Sigmoid colon (tissue), 4 donors: ENCODE data around the gene BACE1-AS.

Experiments
- CTCF ChIP-seq, 4 experiments: fragments of 450-650 bp in 3 of 4; fragments of 200-600 bp in 1 of 4; IDR thresholded peaks; one replicate each; pipeline ENCODE4 v1.5.1; 2016 to 2019; ENCODE audit warnings: antibody characterized with exemption in 4 of 4, mild to moderate bottlenecking in 3 of 4, moderate library complexity in 2 of 4
- EP300 ChIP-seq, 4 donors: sonication (generic); formaldehyde crosslinking; IDR thresholded peaks; one replicate each; pipeline ENCODE4 v1.6.1; 2017; ENCODE audit warnings: antibody characterized with exemption in 4 of 4
- POLR2A ChIP-seq, 2 donors: fragments of 450-650 bp; IDR thresholded peaks; one replicate each; pipeline ENCODE4 v1.6.1; 2016; ENCODE audit warnings: antibody characterized with exemption in 2 of 2, mild to moderate bottlenecking in 2 of 2, moderate library complexity in 2 of 2
- POLR2AphosphoS5 ChIP-seq, 4 donors: sonication (generic); formaldehyde crosslinking; IDR thresholded peaks; one replicate each; pipeline ENCODE4 v1.6.1; 2017; ENCODE audit warnings: antibody characterized with exemption in 4 of 4

GRCh38 chr11:117286588-117286987, 4.6 kb upstream of the BACE1-AS start:
- TF ChIP-seq CTCF (IDR thresholded peaks at IDR 0.05) (no peak), EP300 (IDR thresholded peaks at IDR 0.05) (no peak), POLR2A (IDR thresholded peaks at IDR 0.05) (no peak), POLR2AphosphoS5 (IDR thresholded peaks at IDR 0.05) (no peak)
